GM19351 (cell line): ENCODE data around the gene NCOA1.
A peak's percentile ranks its signal among the peaks of the same experiment; 100 is the strongest.
"Not testable (repeated sequence)": the region's sequence is repeated elsewhere in the genome, so short reads cannot be mapped to it uniquely, and the experiment has no call there.

ENCODE experiments used
- ATAC-seq: cut with Tn5 transposase; IDR thresholded peaks from one replicate; pipeline ENCODE4 v1.9.1; 2021; ENCODE audit warnings: mild to moderate bottlenecking, moderate library complexity; ENCODE audit not compliant: unreplicated experiment

NCOA1 gene

GRCh38 chr2:24474053-24474452 lies 17.0 kb upstream of the NCOA1 start:
- ATAC-seq, result no peak

- ATAC-seq, result no peak
These were observed 13.8 kb upstream of the NCOA1 start for GRCh38 chr2:24477229-24477628.

- no peak for ATAC-seq
These were observed 12.8 kb upstream of the NCOA1 start for GRCh38 chr2:24478243-24478642.

GRCh38 chr2:24480245-24480644 lies 10.8 kb upstream of the NCOA1 start:
- no peak for ATAC-seq

- ATAC-seq, result no peak
These were observed 8.6 kb upstream of the NCOA1 start for GRCh38 chr2:24482251-24482971.

GRCh38 chr2:24482972-24483300 lies 8.1 kb upstream of the NCOA1 start:
- no peak for ATAC-seq

- not testable (repeated sequence) for ATAC-seq
These were observed 6.4 kb upstream of the NCOA1 start for GRCh38 chr2:24484677-24485076.

GRCh38 chr2:24485197-24485596 lies 5.9 kb upstream of the NCOA1 start:
- ATAC-seq, result no peak

GRCh38 chr2:24486636-24487205 lies 4.3 kb upstream of the NCOA1 start:
- no peak for ATAC-seq

GRCh38 chr2:24489465-24490180 lies 1.4 kb upstream of the NCOA1 start:
- ATAC-seq, result no peak

- ATAC-seq, result no peak
These were observed 819 bp upstream of the NCOA1 start for GRCh38 chr2:24490181-24490689.

GRCh38 chr2:24491542-24492420 lies 727 bp downstream of the NCOA1 start:
- peak; percentile 36 for ATAC-seq

- no peak for ATAC-seq
These were observed 1.6 kb downstream of the NCOA1 start for GRCh38 chr2:24492421-24493279.

- no peak for ATAC-seq
These were observed 2.7 kb downstream of the NCOA1 start for GRCh38 chr2:24493713-24494112.

- ATAC-seq, result no peak
These were observed 3.4 kb downstream of the NCOA1 start for GRCh38 chr2:24494410-24494809.

GRCh38 chr2:24495451-24495850 lies 4.4 kb downstream of the NCOA1 start:
- ATAC-seq, result no peak

- ATAC-seq, result no peak
These were observed 5.9 kb downstream of the NCOA1 start for GRCh38 chr2:24496959-24497358.

- ATAC-seq, result no peak
These were observed 6.6 kb downstream of the NCOA1 start for GRCh38 chr2:24497685-24498084.

GRCh38 chr2:24498121-24498520 lies 7.1 kb downstream of the NCOA1 start:
- no peak for ATAC-seq

GRCh38 chr2:24501813-24502212 lies 10.8 kb downstream of the NCOA1 start:
- no peak for ATAC-seq
